Activated naive CD4-positive, alpha-beta T cell (primary cell): Measurements from ENCODE around the gene SLC4A8.

ENCODE experiments used
- DNase-seq, 4 experiments: peaks; one replicate each; lab custom pipeline; 2025; lab: John Stamatoyannopoulos, UW

Gene SLC4A8

DNA sequence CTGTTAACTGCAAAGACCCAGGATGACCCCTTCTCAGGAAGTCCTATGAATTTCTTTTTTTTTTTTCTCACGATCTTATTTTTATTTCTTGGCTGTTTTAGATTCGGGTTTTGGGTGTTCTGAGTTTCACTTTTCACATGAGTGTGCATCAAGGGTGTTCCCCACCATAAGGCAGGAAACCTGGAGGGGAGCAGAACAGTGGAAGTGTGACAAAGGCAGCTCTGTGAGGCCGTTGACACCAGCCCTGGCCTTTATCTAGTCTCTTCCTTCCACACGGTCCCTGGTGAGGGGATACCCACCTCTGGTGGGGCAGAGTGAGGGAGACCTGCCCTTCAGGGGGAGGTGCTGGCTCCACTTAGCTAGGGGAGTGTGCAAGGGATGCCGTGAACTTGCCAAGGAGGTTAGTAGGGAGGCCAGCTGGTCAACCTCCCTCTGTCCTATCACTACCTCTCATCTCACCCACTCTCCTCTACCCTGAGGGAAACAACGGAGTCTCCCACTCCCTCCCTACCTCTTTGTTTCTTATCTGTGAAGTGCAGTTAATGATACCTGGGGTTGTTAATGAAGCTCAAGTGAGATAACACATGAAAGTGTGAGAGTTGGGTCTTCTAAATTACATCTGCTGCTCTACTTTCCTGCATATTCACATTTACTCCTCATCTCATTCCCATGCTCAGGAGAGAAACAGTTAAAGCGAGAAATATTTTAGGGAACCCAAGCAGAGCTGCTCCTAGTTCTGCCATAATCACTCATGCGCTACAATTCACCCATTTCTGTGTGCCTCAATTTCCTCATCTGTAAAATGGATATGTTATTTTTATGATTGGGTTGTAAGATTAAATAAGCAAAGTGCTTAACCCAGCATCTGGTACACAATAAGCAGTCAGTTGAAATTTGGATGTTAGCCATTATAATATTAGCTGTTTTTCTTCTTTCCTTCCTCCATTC, 29.1 kb upstream of the SLC4A8 start:
- DNase-seq: no peak

DNA sequence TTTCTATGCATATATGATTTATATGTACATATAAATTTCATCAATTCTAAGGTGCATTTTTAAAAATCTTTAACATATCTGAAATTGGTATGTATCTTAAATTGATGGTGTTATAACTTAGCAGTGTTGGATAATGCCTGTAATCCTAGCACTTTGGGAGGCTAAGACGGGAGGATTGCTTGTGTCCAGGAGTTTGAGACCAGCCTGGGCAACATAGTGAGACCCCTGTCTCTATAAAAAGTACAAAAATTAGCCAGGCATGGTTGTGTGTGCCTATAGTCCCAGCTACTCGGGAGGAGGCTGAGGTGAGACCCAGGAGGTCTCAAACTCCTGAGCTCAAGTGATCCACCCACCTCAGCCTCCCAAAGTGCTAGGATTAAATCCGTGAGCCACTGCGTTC, 27.0 kb upstream of the SLC4A8 start:
- DNase-seq: no peak

DNA sequence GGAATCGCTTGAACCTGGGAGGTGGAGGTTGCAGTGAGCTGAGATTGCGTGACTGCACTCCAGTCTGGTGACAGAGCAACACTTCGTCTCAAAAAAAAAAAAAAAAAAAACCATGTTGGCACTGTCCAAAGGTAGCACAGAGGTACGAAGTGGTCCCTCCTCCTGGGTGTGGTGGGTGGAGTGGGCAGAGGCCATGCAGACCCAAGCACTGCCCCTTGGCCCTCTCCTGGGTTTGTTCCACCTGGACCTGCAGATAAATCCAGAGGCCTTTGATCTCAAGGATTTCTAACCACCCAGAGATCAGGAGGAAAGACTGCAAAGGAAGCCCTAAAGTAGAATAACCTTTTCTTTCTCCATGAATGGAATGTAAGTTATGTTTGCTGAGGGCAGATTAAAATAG, 24.7 kb upstream of the SLC4A8 start:
- no peak for DNase-seq

DNA sequence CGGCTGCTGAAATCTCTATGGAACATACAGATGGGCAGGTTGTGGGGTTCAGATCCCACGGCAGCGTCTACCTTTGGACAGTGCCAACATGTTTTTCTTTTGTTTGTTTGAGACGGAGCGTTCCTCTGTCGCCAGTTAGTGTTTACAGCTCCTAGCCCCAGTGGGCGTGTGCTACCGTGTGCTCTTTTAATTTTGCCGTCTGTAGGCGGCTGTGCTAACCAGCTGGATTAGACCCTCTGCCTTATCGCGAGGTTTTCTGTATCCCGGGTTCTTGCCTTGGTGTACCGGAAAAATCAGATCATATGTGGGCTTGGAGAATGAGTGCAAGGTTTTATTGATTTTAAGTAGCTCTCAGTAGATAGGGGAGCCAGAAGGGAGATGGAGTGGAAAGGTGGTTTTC, 23.6 kb upstream of the SLC4A8 start:
- no peak for DNase-seq

DNA sequence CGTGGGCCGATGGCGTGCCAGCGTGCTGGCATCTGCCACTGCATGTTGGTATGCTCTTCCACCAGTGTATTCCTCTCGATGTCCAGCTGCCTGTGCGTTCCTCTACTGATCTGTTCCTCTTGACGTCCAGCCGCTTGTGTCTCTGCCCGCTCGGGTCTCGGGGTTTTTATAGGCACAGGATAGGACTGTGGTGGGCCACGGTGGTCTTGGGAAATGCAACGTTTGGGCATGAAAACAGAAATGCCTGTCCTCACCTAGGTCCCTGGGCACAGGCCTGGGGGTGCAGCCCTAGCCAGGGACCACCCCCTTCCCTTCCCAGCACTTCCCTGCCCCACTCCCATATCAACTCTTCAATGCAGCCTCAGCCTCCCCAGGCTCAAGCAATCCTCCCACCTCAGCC, 23.1 kb upstream of the SLC4A8 start:
- no peak for DNase-seq

DNA sequence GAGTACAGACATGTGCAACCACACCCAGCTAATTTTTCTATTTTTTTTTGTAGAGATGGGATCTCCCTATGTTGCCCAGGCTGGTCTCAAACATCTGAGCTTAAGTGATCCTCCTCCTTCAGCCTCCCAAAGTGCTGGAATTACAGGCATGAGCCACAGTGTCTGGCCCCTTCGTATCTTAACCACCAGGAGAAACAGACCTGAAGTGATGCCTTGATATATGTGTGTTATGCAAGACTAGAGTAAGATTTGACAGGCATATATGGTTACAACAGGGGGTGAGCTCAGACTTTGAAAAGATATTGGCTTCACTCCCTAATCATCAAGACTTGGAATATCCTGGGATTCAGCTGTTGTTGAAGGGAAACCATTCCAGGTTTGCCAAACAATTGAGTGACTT, 22.7 kb upstream of the SLC4A8 start:
- DNase-seq: no peak

DNA sequence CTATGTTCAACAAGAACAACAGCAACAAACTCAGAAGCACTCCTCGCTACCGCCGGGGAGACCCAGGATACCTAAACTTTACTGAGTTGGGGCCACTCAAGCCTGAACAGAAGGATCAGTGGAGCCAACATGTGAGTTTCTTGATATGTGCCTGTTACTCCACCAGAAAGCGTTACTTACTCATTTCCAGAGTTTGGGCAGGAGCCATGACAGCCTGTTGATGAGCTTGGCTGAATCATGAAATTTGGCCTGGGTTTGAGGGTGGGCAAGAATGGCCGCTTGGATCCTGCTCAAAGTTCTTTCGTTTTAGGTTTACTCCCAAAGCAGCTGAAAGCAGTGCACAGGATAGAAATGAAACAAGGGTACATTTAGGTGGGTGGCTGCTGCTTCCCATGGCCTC, 21.5 kb upstream of the SLC4A8 start:
- no peak for DNase-seq

DNA sequence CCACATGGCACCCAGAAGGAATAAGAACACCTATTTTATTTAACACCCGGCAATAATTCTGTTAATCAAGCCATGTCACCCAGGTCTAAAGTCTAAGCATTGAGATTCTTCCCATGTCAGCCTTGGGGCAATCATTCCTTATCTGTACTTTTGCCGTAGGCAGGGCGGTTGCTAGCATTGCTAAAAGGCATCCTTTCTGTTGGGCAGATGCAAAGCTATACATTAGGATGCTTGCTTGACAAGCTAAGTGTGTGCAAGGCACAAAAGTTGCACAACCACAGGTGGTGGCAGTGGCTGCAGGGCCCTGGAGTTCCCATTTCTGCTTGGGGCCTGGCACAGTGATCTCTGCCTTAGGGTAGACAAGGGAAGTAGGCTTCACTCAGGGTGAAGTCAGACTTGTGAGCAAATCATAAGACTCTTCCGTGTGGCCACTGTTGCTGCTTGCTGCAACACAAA, 20.9 kb upstream of the SLC4A8 start:
- no peak for DNase-seq

DNA sequence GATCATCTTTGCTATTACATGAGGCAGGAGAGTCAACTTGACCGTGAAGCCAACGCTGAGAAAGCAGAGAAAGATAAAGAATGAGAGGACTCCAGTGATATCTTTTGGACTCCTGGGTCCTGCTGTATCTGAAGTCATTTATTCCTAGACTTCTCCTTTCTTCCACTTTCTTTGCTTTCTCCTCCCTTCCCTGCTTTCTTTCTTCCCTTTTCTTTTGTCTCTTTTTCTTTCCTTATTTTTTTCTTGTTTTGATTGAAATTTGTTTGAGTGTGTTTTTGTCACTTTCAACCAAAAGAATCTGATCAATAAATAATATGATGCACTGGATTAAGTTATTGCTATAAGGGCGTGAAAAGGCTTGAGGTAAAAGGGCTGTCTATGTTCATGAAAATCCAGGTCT, 20.0 kb upstream of the SLC4A8 start:
- DNase-seq: no peak

DNA sequence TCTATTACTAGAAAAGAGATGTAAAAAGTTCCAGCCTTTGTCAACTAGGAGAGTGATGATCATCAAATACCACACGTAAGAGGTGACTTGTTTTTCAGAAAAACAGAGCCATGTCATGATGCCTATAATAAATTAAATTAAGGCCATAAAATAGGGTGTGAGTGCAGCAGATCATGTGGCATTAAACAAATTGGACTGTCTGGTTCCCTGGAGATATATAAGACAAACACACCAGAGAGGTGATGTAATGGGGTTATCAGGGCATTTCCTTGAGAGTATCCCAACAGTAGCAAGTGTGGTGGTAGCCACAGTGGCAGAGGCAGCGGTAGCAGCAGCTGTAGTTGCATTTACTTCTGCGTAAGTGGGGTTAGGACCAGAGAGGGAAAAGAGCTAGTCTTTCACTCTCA, 18.8 kb upstream of the SLC4A8 start:
- no peak for DNase-seq

DNA sequence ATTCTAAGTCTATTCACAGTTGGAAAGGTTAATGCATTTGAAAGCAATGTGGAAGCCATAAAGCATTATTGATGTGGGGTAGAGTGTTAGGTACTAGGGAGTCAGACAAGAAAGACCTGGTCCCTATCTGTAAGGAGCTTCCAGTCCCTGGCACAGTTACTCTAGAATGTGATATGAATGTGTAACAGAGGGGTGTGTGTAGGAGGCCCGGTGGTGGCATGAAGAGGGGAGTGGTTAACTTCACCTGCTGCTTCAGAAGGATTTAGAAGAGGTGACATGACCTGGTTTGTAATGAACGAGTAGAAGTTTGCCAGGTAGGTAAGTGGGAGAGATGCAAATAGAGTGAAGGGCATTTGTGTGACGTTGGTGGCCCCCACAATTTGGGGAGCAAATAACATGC, 18.3 kb upstream of the SLC4A8 start:
- no peak for DNase-seq

DNA sequence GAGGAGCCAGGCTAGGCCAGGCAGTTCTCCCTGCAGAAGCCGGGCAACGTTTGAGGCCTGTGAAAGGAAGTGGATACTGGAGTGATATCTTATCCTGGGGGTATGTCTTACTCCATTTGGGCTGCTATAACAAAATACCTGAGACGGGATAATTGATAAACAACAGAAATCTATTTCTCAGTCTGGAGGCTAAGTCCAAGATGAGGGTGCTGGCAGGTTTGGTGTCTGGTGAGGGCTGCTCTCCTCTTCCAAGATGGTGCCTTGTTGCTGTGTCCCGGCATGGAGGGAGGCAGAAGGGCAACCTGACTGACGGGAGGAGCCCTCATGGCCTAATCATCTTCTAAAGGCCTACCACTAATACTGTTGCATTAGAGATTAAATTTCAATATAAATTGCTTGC, 17.8 kb upstream of the SLC4A8 start:
- no peak for DNase-seq

DNA sequence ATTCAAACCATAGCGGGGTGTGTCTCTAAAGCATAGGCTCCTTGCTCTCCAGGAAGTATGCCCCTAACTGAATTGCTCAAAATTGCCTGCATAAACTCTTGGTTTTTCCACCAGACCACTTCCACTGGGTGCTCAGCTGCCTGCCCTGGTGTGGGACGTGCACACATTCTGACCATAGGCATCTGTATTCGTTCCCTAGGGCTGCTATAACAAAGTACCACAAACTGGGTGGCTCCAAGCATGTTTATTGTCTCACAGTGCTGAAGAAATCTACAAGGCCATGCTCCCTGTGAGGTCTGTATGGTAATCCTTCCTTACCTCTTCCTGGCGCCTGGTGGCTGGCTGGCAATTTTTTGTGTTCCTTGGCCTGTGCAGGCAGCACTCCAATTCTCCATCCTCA, 17.0 kb upstream of the SLC4A8 start:
- DNase-seq: no peak

DNA sequence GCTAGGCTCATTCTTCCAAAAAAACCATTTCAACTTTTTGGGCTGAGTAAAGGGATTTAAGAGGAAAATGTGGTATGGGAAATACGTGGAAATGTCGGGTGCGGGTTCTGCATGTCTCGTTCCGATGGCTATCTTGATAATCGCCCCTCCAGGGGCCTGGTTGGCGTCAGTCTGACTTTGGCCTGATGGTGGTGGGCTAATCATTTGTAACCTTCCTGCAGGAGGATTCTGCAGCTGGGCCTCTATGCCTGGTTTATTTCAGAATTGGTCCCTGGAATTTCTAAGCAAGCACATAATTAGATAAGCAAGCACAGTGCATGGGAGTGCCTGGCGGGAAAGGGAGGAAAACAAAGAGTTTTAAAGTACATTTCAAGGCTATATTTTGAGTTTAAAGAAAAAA, 14.8 kb upstream of the SLC4A8 start:
- DNase-seq: no peak

DNA sequence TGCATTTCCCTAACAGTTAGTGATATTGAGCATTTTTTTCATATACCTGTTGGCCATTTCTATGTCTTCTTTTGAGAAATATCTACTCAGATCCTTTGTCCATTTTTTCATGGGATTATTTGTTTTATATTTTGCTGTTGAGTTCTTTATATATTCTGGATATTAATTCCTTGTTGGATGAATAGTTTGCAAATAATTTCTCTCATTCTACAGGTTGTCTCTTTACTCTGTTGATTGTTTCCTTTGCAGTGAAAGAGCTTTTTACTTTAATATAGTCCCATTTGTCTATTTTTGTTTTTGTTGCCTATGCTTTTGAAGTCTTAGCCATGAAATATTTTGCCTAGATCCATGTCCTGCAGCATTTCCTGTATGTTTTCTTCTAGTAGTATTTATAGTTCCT, 11.5 kb upstream of the SLC4A8 start:
- DNase-seq: no peak

DNA sequence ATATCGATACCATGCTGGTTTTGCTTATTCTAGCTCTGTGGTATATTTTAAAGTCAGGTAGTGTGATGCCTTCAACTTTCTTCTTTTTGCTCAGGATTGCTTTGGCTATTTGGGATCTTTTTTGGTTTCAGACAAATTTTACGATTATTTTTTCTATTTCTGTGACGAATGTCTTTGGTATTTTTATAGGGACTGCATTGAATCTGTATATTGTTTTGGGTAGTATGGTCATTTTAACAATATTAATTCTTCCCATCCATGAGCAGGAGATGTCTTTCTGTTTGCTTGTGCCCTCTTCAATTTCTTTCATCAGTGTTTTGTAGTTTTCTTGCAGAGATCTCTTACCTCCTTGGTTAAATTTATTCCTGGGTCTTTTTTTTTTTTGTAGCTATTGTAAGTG, 10.8 kb upstream of the SLC4A8 start:
- DNase-seq: no peak

DNA sequence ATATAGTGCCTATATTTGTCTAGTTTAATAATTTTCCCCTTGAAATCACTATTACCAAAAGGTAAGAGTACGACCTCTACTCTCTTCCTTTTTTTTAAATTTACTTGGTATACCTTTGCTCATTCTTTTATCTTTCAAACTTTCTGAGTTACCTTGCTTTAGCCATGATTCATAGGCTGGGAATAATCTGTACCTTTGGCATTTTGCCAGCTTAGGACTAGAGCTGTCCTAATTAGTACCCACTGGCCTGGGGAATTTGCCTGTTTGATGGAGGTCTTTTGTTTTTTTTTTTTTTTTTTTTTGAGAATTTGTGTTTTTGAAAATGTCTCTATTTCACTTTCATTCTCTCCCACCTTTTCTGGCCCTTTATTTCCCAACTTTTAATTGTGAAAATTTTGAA, 8.7 kb upstream of the SLC4A8 start:
- no peak for DNase-seq

DNA sequence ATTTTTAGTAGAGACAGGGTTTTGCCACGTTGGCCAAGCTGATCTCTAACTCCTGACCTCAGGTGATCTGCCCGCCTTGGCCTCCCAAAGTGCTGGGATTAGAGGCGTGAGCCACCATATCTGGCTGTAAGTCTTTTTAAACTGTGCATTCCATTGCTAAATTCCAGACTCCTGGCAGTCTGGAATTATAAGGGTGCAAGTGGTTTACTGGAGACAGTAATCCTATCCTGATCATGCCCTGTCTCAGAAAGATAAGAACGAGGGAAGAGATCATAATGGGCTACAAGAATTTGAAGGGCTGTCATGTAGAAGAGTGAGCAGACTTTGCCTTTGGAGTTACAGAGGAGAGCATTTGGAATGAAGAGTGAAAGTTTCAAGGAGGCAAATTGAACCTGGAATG, 6.8 kb upstream of the SLC4A8 start:
- no peak for DNase-seq

DNA sequence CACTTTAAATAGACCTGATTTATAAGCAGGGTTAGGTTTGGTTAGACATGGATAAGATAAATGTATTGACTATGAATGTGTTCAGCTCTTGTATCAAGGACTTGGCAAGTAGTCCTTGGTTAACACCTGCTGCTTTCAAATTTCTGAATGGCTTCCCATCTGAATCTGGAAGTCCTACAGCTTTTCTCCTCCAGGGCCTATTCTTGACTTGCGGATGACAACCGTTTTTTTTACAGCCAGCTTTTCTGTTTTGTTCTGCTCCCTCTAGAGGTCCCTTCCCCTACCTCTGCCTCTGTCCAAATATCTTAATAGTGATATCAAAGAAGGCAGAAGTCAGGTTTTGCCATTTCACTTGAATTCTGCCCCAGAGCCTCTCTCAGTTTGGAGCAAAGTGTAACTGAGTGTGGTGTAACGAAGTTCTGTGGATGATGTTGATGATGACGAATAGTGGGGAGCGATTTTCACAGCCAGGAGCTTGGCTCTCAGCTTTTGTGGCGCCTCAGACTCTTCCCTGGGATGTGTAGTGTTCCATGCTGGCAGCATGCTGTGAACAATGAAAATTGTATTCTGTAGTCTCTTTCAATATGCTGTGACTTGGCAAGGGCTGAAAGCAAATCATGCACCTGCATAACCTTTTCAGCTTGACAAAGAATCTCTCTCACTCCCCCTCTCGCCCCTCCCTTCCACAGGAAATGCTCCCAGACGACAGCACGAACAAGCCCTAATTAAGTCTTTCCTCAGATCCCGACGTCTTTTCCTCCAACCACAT, 5.0 kb upstream of the SLC4A8 start:
- no peak for DNase-seq

DNA sequence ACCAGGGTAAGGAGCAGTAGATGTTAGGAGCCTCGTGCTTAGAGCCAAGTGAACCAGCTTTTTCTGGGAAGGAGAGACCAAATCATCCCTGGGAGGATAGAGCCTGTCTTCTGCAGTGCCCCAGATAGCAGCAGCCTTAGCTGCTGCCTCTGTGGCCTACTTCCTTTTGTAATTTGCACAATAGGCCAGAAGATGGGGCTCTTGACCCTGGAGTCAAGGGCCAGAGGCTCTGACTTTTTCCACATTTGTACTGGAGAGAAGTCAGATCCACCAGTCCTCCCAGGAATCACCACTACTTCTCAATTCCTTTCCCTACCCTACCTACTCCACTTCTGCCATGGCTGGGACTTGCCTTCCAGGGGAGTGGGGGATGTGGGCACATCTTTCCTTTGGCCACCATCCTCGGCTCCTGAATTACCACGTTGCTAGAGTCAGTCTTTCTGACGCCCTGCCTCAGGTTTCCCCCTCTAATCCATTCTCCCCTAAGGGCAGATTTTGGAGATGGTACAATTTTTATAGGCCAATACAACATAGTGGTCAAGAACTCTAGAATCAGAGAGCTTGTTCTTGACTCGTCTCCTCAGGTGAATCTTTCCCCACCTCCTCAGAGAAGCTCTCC, 3.3 kb upstream of the SLC4A8 start:
- DNase-seq: peak in 1 of 4 experiments; percentile 5

DNA sequence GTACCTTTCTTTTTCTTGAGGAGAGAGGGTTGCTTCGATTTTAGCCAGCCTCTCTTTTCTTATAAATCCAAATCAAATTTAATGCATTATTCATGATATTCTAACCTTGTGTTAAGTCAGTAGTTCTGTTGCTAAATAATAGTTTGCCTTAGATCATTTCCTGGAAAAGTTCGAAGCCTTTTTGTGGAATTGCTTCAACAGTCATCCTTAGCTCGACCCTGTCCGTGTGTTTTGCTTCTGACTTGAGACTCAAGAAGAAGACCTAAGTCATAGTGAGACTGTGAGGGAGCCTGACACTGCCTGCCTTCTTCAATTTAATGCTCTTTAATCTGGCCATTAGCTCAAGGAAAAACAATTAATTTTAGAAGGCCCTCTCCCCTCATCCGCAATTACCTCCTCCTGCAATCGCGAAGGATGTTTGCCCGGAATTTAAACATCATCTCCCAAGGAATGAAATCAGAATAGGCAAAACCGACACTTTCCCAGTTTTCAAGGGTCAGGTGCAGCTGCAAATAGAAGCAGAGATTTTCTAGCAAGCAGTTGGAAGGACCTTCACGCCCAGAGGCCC, 453 bp upstream of the SLC4A8 start:
- no peak for DNase-seq

DNA sequence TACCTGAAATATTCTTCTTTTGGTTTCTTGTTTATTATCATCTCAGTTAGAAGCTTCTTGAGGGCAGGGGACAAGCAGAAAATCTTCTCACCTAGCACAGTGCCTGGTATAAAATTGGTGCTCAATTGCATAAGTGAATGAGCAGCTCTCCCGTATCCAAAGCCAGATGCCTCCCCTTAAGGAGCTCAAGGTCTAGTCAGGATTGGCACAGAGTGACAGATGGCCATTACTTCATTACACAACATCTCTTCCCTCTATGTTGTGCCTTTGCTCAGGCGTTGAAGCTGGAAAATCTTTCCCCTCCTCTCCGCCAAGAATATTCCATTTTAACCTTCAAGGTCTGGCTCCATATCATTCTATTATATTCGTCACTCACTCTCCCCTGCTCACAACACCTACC, 3.6 kb downstream of the SLC4A8 start:
- no peak for DNase-seq

DNA sequence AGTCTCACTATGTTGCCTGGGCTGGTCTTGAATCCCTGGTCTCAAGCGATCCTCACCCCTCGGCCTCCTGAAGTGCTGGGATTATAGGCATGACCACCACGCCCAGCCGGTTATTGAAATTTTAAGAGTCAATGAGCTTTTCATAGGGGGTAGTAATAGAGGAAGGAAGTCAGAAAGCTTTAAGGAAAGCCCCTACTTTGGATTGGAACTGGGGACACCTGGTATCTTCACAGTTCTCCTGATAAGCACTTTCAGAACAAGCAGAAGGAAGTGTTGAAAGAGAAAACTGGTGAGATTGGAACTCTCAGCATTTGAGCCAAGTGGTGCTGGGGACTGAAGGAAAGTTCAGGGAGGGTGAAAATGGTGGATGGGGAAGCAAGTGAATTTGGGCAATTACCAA, 5.1 kb downstream of the SLC4A8 start:
- DNase-seq: no peak
